Measurements from ENCODE around the gene APOL3.
"Not testable (repeated sequence)": the region's sequence is repeated elsewhere in the genome, so short reads cannot be mapped to it uniquely, and the experiment has no call there.

The APOL3 gene

DNA sequence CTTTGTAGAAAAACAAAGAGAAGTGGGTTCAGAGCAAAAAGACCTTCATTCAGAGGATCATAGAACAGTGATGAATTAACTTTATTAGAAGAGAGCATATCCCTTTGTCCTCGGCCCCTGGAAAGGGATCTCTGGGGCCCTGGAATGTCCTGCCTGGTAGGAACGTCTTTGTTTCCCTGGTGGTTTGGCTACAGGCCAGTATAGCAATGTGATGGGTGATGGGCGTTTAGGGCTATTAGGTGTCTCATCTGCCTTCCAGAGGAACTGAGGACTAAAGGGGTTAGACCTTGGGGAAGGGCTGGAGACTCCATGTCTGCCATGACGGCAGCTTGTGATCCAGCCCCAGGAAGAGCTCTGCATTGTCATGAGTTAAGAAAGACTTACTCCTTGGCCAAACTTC, 32.0 kb upstream of the APOL3 start:
- no peaks in the 10 kb centered on the region for H3K9me3 ChIP-seq (ENCODE audit: insufficient read depth, low read depth, low read length)
- H3K27ac ChIP-seq (ENCODE audit: low read depth, low read length), result no peak overlapping the region
- 89% methylated on average over 4 of the region's 4 CpGs for WGBS
- H3K4me3 ChIP-seq (ENCODE audit: low read length), result no peak overlapping the region
- no peaks in the 10 kb centered on the region for H3K36me3 ChIP-seq (ENCODE audit: insufficient read depth, low read length)
- H3K9ac ChIP-seq (ENCODE audit: low read depth, low read length), result no peak overlapping the region
- H3K4me1 ChIP-seq (ENCODE audit: insufficient read depth, low read length), result peaks cover 12% of the 10 kb centered on the region; the same call in 1 of the 2 replicates
- no peaks in the 10 kb centered on the region for H3K27me3 ChIP-seq (ENCODE audit: insufficient read depth, low read length)

DNA sequence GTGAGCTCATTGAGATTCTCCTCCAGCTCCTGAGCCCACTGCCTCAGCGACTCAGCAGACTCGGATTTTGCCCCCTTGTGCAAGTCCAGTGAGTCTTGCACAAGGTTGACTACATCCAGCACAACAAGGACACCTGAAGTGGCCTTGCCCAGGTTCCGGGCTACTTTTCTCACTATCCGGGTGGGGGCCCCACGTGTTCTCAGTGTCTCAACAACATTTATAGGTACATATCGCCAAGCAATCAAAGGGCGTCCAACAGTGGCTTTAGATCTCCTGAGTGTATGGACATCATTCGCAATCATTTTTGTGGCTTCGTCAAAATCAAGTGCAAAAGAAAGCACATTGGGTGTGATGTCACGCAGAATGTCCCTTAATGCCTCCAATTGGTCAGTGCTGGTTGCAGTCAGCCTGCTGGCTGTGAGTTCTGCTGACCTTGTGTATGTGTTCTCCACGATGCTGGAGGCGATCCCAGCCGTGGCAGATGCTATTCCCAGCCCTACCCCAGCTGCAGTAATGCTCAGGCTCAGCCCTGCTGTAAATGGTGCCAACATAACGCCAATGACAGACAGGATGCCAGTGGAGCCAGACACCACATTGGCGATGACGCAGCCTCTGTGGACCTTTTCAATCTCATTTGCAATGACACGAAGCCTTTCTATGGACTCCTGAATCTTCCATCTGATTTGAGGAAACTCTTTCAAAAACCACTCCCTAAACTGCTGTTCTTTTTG, 30.7 kb upstream of the APOL3 start:
- no peaks in the 10 kb centered on the region for H3K9me3 ChIP-seq (ENCODE audit: insufficient read depth, low read depth, low read length)
- 0 out of 2 replicates have a peak, but pooled peaks cover under 1% of the 10 kb centered on the region for H3K4me1 ChIP-seq (ENCODE audit: insufficient read depth, low read length)
- no peaks in the 10 kb centered on the region for H3K27me3 ChIP-seq (ENCODE audit: insufficient read depth, low read length)
- H3K9ac ChIP-seq (ENCODE audit: low read depth, low read length), result no peak overlapping the region
- H3K27ac ChIP-seq (ENCODE audit: low read depth, low read length), result no peak overlapping the region
- 84% methylated on average over 17 of the region's 17 CpGs for WGBS
- no peaks in the 10 kb centered on the region for H3K36me3 ChIP-seq (ENCODE audit: insufficient read depth, low read length)
- H3K4me3 ChIP-seq (ENCODE audit: low read length), result no peak overlapping the region

DNA sequence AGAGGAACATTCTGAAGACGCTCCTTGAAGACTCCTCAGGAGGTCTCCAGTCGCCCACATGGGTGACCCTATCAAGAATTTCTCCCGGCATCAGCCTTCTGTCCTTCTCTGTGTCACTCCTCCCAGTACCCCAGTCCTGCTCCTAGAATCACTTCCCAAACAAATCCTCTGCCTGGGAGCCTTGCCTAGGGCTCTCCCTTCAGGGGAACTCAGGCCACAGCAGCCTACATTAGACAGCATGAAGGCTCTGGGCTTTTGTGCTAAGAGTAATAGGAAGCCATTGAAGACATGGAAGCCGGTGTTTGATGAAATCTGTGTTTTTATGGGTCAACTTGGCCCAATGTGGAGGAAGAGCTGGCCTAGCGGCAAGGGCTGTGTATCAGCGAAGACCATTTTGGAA, 27.3 kb upstream of the APOL3 start:
- not testable (repeated sequence) for H3K36me3 ChIP-seq (ENCODE audit: insufficient read depth, low read length); H3K4me1 ChIP-seq (ENCODE audit: insufficient read depth, low read length); H3K27me3 ChIP-seq (ENCODE audit: insufficient read depth, low read length); H3K9me3 ChIP-seq (ENCODE audit: insufficient read depth, low read depth, low read length); H3K4me3 ChIP-seq (ENCODE audit: low read length); H3K27ac ChIP-seq (ENCODE audit: low read depth, low read length); H3K9ac ChIP-seq (ENCODE audit: low read depth, low read length)
- 92% methylated on average over 3 of the region's 6 CpGs for WGBS

DNA sequence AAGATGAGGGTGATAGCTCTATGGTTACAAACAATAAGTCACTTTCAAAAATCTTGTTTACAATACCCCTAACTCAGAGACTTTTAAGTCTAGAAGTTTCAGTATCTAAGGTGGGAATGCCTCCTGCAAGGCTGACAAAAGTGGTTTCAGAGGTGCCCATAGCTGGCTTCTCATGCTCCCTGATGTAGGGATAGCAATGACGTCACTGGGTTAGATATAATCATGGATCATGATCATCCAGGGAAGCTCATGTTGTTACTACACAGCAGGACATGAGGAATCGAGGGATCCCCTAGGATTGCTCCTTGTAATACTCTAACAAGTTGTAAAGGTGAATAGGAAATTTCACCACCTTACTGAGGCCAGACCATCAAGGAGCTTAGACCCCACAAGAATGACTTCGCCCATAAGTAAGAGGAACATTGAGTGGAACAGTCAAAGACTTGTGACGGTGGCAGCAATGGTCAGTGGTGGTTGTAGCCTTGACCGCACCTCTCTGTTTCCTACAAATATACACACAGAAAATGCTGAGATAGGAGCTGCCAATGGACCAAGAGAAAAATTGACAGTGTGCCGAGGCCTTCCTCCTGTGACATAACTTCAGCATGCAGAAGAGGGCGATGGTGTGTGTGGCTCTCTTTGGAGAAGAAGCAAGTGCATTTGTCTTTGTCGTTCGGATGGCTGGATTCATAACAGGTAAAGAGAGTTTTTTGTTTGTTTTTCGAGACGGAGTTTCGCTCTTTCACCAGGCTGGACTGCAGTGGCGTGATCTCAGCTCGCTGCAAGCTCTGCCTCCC, 25.5 kb upstream of the APOL3 start:
- no peaks in the 10 kb centered on the region for H3K36me3 ChIP-seq (ENCODE audit: insufficient read depth, low read length)

DNA sequence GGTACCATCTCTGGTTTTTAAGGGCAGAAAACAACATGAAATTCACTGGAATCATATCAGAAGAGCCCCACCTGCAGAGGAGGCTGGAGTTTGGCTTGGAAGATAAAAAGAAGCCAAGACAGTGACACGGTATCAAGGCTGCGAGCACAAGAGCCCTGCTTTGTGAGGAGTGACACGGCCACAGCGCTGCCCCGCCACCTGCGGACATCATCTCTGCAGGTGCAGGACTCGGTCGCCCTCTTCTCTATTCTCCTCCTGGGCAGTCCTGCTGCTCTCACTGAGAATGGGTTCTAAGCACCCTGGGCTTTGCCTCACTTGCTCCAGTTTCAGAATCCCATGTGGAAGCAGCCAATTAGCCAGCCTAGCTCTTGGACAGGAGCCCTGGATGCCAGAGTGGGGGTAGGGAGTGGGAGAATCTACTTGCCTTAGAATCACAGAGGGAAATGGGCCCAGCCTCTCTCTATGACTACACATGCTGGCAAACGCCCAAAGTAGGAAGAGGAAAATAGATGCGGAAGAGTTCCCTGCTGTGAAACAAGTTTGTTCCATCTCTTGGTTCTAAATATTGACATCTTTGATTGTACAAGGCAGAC, 24.0 kb upstream of the APOL3 start:
- Histone ChIP-seq H3K9ac (ENCODE audit: low read depth, low read length) (no peak overlapping the region), H3K27me3 (ENCODE audit: insufficient read depth, low read length) (no peaks in the 10 kb centered on the region), H3K4me1 (ENCODE audit: insufficient read depth, low read length) (0 out of 2 replicates have a peak, but pooled peaks cover 4% of the 10 kb centered on the region), H3K9me3 (ENCODE audit: insufficient read depth, low read depth, low read length) (no peaks in the 10 kb centered on the region), H3K4me3 (ENCODE audit: low read length) (no peak overlapping the region), H3K36me3 (ENCODE audit: insufficient read depth, low read length) (no peaks in the 10 kb centered on the region), H3K27ac (ENCODE audit: low read depth, low read length) (no peak overlapping the region)
- WGBS, result 88% methylated on average over 9 of the region's 10 CpGs

More for the DNA sequence above, 25.5 kb upstream of the APOL3 start:
- Histone ChIP-seq H3K27ac (ENCODE audit: low read depth, low read length) (no peak overlapping the region), H3K27me3 (ENCODE audit: insufficient read depth, low read length) (no peaks in the 10 kb centered on the region), H3K4me3 (ENCODE audit: low read length) (no peak overlapping the region), H3K4me1 (ENCODE audit: insufficient read depth, low read length) (0 out of 2 replicates have a peak, but pooled peaks cover 4% of the 10 kb centered on the region), H3K9ac (ENCODE audit: low read depth, low read length) (no peak overlapping the region), H3K9me3 (ENCODE audit: insufficient read depth, low read depth, low read length) (no peaks in the 10 kb centered on the region)
- 90% methylated on average over 14 of the region's 14 CpGs for WGBS

DNA sequence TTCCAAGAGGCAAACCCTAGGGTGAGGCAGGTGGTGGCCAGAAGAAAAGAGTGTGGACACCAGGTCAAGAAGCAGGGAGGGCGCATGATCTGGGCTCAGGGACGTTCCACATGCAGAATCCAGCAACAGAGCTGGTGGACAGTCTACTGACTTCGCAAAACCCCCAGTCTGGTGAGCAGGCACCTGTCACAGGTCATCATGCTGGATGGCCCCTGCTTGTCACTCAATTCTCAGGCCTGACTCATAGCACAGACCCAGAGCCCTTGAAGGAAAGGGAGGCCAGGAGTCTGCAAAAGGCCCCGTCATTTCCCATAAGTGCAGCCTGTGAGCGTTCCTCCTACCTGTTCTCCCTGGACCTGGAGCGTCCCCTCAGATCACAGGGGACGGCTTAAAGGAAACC, 22.9 kb upstream of the APOL3 start:
- H3K4me1 ChIP-seq (ENCODE audit: insufficient read depth, low read length), result 0 out of 2 replicates have a peak, but pooled peaks cover 4% of the 10 kb centered on the region
- no peaks in the 10 kb centered on the region for H3K9me3 ChIP-seq (ENCODE audit: insufficient read depth, low read depth, low read length)
- H3K4me3 ChIP-seq (ENCODE audit: low read length), result no peak overlapping the region
- no peak overlapping the region for H3K27ac ChIP-seq (ENCODE audit: low read depth, low read length)
- 93% methylated on average over 7 of the region's 7 CpGs for WGBS
- H3K27me3 ChIP-seq (ENCODE audit: insufficient read depth, low read length), result no peaks in the 10 kb centered on the region
- no peaks in the 10 kb centered on the region for H3K36me3 ChIP-seq (ENCODE audit: insufficient read depth, low read length)
- no peak overlapping the region for H3K9ac ChIP-seq (ENCODE audit: low read depth, low read length)

DNA sequence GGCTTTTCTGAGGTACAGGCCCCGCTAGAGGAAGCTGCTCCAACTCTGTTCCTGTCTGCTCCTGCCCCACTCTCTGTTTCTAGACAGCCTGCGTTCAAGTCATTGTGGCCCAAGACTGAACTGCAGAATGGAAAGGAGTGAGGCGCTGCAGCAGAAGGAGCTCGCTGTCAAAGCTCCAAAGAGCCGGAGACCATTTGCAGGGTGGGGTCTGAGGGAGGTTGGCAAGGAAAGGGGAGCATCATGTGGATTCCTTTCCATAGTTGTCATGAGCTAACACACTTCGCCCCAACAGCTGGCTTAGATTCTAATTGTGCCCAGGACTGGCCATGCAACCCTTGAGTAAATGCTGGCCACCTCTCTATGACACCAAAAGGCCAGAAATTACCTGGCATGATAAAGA, 22.3 kb upstream of the APOL3 start:
- no peak overlapping the region for H3K27ac ChIP-seq (ENCODE audit: low read depth, low read length)
- WGBS, result 96% methylated on average over 6 of the region's 6 CpGs
- no peaks in the 10 kb centered on the region for H3K27me3 ChIP-seq (ENCODE audit: insufficient read depth, low read length)
- H3K9ac ChIP-seq (ENCODE audit: low read depth, low read length), result no peak overlapping the region
- no peaks in the 10 kb centered on the region for H3K36me3 ChIP-seq (ENCODE audit: insufficient read depth, low read length)
- no peak overlapping the region for H3K4me3 ChIP-seq (ENCODE audit: low read length)
- H3K9me3 ChIP-seq (ENCODE audit: insufficient read depth, low read depth, low read length), result no peaks in the 10 kb centered on the region
- H3K4me1 ChIP-seq (ENCODE audit: insufficient read depth, low read length), result 0 out of 2 replicates have a peak, but pooled peaks cover 4% of the 10 kb centered on the region

DNA sequence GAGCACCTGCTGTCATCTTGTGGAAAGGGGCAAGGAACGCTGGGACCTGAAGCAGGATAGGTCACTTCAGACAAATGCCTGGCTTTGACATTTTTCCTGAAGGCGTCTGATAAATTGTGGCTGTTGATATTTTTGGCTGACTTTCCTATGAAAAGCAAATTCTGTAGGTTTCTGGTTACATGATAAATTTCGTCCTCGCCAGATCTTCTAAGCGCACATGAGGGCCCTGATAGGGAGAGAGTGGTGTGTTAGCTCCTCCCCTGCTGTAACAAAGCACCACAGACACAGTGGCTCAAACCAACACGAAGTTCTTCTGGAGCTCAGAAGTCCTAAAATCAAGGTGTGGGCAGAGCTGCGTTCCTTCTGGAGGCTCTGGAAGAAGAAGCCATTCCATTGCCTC, 21.5 kb upstream of the APOL3 start:
- Histone ChIP-seq H3K36me3 (ENCODE audit: insufficient read depth, low read length) (no peaks in the 10 kb centered on the region), H3K4me1 (ENCODE audit: insufficient read depth, low read length) (0 out of 2 replicates have a peak, but pooled peaks cover 4% of the 10 kb centered on the region), H3K9ac (ENCODE audit: low read depth, low read length) (no peak overlapping the region), H3K27me3 (ENCODE audit: insufficient read depth, low read length) (no peaks in the 10 kb centered on the region), H3K4me3 (ENCODE audit: low read length) (no peak overlapping the region), H3K27ac (ENCODE audit: low read depth, low read length) (no peak overlapping the region), H3K9me3 (ENCODE audit: insufficient read depth, low read depth, low read length) (no peaks in the 10 kb centered on the region)
- 85% methylated on average over 7 of the region's 7 CpGs for WGBS

DNA sequence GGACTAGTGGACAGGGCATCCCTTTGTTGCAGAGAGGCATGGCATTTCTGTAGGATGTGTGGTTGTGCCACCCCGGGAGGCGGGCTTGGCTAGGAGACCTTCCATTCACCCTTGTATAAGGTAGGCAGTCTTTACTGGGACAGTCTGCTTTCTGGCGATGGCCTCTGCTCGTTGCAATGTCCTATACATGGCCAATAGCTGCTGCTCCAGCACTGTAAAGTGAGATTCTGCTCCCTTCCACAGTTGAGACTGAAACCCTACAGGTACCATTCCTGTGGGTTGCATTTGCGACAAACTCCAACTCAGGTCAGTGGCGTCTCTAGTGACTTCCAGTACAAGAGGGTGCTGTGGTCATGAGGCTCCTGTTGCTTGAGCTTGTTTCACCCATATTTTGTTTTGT, 20.4 kb upstream of the APOL3 start:
- Histone ChIP-seq H3K9me3 (ENCODE audit: insufficient read depth, low read depth, low read length) (no peaks in the 10 kb centered on the region), H3K27ac (ENCODE audit: low read depth, low read length) (no peak overlapping the region), H3K9ac (ENCODE audit: low read depth, low read length) (no peak overlapping the region), H3K27me3 (ENCODE audit: insufficient read depth, low read length) (no peaks in the 10 kb centered on the region), H3K4me3 (ENCODE audit: low read length) (no peak overlapping the region), H3K4me1 (ENCODE audit: insufficient read depth, low read length) (0 out of 2 replicates have a peak, but pooled peaks cover 4% of the 10 kb centered on the region), H3K36me3 (ENCODE audit: insufficient read depth, low read length) (no peaks in the 10 kb centered on the region)
- 96% methylated on average over 6 of the region's 6 CpGs for WGBS

DNA sequence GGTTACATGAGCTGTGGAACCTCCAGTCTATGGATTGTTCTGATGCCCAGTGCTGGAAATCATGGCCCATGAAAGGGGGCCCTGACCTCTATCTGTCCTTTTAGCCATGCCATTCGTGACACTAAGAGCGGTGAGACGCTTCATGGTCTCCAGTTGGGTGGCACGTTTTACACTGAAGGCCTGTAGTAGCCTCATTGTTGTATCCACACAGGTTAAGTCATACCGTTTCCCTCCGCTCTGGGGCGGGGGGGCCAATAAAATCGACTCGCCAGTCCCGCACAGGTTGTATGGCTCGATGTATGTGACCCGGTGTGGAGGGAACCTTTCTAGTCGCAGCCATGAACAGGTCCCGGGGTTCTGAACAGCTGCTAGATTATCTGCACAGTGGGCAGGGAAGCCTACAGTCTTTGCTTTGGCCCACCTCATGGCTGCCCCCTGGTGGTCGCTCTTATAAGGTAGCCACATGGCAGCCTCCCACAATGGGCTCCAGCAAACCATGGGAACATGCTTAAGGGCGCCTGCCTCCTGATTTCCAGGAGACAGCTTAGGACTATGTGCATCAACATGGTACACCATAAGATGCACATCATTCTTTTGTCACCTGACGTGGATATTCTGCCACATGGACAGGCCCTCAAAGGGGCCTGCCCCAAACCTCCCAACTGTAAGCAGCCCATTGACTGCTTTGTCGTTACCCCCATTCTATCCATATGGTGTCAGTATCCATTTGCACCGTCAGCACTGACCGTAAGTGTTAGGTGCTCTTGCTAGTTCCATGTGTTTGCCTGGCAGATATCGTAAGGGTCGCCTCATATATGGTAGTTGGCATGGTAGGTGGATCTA, 19.7 kb upstream of the APOL3 start:
- WGBS, result 75% methylated on average over 22 of the region's 22 CpGs
- Histone ChIP-seq H3K4me3 (ENCODE audit: low read length) (no peak overlapping the region), H3K27me3 (ENCODE audit: insufficient read depth, low read length) (no peaks in the 10 kb centered on the region), H3K36me3 (ENCODE audit: insufficient read depth, low read length) (no peaks in the 10 kb centered on the region), H3K9ac (ENCODE audit: low read depth, low read length) (no peak overlapping the region), H3K4me1 (ENCODE audit: insufficient read depth, low read length) (0 out of 2 replicates have a peak, but pooled peaks cover 4% of the 10 kb centered on the region), H3K9me3 (ENCODE audit: insufficient read depth, low read depth, low read length) (no peaks in the 10 kb centered on the region), H3K27ac (ENCODE audit: low read depth, low read length) (no peak overlapping the region)
